Measurements from ENCODE around the gene GJC3.

The GJC3 gene

GRCh38 chr7:99876933-99877332 is 52.5 kb downstream of the GJC3 start, which contains the start of gene OR2AE1:
Gene OR2AE1 (minus strand): TSS chr7:99877033. CDS start chr7:99877033, 0 bp downstream.
- H3K27ac ChIP-seq = no peak within 1 kb of the TSS
- TF ChIP-seq CTCF (conservative IDR thresholded peaks at IDR 0.05) (no peak), ZFX (IDR thresholded peaks at IDR 0.05) (no peak)

- no peak overlapping the region for H3K27ac ChIP-seq
Observed at GRCh38 chr7:99876491-99876890, 52.9 kb downstream of the GJC3 start.

More at GRCh38 chr7:99876491-99876890, 52.9 kb downstream of the GJC3 start:
- TF ChIP-seq CTCF (conservative IDR thresholded peaks at IDR 0.05) = no peak
- no peak for TF ChIP-seq ZFX (IDR thresholded peaks at IDR 0.05)
